Hematopoietic multipotent progenitor cell treated with erythropoietin and hydrocortisone succinate and interleukin-3 and kit ligand, for 15 days (in vitro differentiated cells): ENCODE results near the gene KIF6.

Experiments used
- DNase-seq: peaks from one replicate; pipeline ENCODE4 v3.0.0-alpha.2; 2015; ENCODE audit warnings: low spot score

The KIF6 gene

DNA sequence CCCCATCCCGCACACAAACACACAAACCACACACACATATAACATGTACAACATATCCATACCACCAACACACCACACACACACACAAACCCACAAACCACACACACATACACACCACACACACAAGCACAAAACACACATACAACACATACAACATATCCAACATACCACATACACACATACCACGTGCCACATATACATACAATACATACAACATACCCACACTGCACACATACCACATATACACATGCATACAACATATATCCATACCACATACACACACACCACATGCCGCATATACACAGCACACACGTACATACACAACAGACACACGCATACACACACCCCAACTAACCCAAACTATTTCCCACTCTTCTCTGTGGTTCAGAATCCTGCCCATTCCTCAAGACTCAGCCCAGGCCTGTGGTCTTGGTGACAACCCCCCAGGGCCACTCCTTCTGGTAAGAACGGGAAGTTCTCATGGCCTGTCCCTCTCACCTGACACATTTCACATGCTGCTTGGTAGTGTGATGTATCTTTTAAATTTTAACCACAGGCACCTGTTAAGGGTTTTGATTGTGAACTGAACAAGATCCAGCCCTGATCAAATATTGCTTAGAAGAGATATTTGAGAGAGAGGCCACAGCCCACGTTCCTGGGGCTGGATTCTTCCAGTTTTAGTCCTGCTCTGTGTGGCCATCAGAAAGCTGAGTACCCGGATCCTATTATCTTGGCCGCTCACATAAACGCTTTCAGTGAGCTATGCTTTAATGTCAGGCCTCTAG is 346.8 kb downstream of the KIF6 start:
- no peak for DNase-seq

DNA sequence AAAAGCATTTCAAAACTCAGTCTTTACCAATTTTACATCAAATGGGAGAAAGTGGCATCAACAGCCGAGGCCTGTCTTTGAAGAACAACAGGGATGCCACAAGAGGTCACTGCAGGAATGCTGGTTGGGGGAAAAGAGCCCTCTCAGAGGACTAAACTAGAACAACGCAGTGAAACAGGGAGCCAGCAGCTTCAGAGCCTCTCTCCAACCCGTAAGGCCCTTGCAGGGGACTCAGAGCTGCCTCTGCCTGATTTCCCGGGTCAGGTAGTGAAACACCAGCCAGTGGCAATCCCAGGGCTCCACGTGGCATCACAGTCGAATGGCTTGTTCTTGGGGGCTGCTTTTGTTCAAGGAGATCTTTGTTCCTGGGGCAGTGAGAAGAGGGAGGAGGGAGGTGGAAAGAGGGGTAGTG is 347.7 kb downstream of the KIF6 start:
- no peak for DNase-seq

DNA sequence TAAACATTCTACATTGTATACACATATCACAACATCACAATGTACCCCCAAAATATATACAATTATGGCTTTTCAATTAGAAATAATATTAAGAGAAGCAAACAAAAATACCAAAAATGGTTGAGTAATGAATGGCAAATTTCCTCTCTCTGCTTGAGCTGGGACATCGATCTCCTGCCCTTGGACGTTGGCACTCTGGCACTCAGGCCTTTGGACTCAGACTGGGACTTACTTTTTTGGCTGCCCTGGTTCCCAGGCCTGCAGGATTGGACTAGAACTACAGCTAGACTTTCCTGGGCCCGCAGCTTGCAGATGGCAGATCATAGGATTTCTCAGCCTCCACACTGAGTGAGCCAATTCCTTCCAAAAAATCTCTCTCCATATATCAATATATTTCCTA is 349.8 kb downstream of the KIF6 start:
- DNase-seq: no peak

DNA sequence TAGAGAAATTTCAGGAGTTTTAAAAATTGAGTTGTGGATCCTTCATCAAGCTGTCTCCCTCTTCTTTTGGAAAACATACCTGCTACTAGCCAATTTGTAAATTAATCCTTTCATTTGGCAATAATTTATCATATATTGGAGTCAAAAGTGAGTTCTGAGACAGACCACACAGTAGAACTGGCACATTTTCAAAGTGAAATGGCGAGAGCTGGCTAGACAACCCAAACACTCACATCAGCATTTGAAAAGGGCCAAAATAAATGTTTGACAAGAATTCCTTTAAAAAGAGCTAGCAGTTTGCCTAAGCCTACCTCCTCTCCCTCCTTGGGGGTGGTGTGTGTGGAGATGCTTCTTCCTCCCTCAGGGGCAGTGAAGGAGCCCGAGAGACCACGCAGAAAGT is 354.8 kb downstream of the KIF6 start:
- DNase-seq: no peak

DNA sequence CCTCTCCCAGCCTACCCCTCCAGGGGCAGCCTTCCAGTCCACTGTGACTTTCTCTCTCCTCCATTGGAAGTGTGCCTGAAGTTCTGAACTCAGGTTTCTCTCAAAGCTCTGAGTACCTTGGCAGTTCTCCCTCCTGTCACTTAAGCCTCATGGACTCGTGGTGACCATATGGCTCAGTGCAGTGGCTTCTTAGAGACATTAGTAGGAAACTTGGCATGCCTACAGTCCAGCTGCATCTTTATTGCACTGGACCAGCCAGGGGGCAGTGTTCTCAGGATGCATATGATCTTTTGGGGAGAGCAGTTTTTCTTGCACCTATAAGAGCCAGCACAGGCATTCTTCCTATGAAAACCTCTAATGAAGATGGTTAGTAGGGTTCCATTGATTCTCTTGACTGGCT is 355.2 kb downstream of the KIF6 start:
- no peak for DNase-seq

DNA sequence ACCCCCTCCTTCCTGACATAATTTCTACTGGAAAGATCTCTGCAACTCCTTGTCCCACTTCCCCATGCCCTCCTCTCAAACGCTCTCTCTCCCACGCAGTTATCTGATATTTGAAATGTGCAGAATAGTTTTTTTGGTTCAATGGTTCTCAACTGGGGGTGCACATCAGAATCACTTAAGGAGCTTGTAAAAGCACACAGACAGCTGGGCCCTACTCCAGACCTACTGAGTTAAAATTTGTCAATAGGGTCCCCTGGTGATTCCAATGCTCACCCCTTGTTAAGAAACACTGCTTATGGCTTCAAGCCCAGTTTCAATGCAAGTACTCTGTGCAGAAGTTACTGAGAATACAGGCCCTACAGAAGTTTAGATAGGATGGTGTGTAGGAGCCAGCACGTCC is 357.5 kb downstream of the KIF6 start:
- DNase-seq: no peak

DNA sequence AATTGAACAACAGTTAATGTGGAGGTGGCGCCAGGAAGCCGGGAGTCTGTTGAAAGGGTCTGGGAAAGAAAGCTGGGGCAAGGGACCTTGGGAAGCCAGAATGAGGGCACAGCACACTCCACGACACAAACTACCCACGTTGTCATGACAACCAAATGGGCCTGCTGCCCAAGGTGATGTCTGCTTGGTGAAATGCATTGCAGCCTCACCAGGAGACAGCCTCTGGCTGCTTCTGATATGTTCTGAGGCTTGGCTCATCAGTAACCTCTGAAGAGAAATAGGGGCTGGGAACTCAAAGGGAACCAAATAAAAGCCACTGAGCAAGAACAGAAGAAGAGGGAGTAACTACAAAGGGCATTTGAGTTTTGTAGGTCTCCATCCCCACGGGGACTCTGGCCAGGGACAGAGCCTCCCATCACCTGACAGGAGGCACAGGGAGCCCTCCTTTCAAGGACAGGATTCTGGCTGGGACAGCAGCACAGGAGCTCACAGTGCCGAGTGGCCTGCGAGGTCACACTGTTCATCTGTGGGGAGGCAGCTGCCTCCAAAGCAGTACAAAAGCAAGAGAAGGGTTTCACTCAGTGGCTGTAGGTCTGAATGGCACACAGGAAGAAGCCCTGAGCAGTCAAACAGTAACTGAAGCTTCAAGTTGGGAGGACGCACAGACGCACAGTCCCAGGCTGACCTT is 358.1 kb downstream of the KIF6 start:
- no peak for DNase-seq

DNA sequence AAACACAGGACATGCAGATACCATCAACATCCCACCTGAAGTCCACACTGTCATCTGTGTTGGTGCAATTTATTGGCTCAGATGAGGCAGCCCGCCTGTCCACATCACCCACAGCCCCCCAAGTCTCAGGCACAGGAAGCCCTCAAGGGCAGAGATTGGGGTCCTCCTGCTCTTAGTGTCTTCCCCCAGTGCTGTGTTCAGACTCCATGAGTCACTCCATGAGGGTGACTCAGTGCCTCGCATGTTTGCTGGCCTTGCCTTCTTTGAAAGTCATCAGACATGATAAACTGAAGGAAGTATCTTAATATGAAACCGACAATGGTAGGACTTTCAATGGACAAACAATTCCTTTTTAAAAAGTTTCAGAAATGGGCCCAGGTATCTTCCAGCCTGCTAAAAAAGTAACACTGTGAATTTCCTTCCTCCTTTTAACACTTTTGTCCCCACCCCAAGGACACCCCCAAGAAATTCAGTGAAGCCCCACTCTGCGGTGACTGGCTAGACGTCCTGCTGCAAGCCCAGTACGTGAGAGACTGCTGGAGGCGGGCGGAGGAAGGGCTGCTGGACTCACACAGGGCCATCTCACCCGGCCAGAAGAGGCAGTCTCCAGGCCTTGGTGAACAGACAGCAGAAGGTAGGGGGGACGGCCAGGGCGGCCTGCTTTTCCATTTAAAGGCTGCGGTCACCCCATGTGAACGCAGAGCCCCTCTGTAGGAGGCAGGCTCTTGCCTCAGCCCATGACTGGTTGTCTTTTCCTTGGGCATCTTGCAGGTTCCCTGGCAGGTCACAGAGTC is 359.7 kb downstream of the KIF6 start:
- DNase-seq: no peak

DNA sequence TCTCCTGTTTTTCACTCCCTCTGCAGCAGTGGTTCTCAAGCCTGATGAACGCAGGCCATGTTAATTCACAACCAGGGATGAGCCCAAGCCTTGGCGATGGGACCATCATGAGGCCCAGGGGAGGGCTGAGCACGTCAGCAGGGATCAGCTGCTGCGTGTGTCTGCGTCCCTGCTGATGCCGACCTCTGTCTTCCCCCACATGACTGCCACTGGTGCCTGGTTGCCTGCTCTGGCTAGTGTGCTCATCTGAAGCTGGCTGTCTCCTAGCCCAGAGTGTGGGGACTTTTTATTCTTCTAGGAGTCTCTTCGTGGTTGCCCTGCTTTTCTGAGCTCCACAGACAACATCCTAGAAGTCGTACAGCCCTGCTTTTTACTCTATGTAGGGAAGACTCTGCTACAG is 361.9 kb downstream of the KIF6 start:
- DNase-seq: no peak

DNA sequence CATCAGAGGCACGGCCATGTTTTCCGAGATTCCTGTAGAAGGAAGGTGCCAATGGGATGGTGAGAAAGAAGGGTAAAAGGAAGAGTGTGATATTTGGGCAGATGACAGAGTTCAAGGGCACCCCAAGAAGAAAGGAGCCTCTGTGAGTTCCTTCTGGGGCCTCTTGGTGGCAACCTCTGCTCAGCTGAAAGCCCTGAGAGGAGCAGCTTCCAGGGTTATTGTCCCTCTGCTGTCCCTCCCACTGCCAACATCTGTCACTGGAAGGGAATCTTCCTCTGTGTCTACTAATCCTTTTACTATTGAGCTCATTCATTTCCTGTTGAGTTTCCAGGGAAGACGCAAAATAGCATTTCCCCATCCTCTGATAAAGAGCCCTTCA is 362.7 kb downstream of the KIF6 start:
- no peak for DNase-seq

DNA sequence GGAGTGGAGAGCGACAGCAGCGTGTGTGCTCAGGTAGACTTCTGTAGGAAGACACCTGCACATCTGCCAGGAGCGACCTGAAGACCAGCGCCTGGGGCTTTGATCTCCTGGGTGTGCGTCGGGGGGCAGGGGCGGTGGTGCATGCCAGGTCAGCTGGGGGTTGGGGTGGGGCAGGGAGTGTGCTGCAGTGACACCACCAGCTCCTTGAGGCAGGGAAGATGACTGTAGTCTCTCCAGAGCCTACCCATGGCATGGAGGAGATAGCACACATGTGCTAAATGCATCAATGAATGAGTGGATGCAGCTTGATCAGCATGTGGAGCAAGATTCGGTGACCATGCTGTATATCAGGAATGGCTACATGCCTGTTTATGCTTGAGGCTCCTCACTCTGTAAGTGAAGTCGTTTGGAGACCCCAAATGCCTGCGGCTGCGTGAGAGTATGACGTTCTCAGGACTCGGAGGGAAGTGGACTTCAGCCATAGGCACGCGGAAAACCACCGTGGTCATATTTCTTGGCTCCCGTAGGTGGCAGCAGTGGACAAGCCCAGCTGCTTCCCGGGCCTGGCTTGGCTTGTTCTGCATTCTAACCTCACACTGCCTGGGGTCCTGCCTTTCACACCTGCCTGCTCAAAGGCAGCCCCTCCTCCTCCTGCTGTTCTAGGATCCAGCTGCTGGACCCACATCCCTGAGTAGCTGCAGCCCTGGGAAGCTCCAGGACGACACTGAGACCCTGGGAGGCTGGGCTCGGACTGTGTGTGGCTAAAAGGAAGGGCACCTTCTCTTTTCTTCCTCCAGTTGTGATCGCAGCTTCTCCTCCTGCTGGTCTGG is 363.3 kb downstream of the KIF6 start:
- peak; percentile 21 for DNase-seq

DNA sequence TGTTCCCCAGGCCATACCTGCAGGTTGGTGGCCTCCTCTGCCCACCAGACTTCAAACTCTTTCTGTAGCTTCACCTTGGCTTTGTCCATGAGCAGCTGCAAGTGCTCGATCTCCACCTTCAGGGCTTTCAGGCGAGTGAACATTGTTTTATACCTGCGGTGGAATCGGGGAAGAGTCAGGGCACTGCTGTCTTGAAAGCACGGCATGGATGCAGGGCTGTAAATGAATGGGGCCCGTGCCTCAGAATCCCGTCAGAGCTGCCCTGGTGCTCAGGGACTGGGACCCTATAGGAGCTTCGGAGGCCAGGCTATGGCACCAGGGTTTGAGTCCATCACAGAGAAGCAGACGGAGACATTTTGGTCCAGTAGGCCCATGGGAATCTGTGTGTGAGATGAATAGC is 364.8 kb downstream of the KIF6 start:
- no peak for DNase-seq

DNA sequence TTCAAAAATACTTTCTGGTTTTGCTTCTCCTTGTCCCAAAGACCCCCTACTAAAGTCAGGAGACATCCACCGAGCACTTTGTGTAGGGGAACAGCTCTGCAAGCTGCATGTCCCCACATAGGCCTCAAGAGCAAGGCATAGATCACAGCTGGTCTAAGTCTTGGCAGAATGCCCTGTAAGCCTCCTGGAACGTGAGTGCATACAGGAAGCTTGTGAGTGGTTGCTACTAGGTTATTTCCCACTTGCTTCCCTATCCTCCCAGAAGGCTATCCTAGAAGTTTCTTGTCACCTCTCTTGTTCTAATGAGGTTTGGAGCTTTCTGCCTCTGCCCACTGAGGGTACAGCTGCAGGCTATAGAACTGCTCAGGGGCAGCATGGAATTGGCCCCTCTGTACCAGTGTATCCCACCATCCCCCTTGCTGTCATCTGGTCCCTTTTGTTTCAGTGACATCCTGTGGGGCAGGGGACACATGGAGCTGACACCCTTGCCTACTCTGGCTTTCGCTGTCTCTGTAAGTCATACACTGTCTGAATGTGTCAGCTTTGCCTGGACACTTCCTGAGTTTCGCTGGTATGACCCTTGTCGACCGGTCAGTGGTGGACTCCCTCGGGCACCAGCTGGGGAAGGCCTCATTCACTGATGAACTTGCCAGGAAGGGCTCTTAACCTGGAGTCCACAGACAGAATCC is 367.1 kb downstream of the KIF6 start:
- DNase-seq: no peak

DNA sequence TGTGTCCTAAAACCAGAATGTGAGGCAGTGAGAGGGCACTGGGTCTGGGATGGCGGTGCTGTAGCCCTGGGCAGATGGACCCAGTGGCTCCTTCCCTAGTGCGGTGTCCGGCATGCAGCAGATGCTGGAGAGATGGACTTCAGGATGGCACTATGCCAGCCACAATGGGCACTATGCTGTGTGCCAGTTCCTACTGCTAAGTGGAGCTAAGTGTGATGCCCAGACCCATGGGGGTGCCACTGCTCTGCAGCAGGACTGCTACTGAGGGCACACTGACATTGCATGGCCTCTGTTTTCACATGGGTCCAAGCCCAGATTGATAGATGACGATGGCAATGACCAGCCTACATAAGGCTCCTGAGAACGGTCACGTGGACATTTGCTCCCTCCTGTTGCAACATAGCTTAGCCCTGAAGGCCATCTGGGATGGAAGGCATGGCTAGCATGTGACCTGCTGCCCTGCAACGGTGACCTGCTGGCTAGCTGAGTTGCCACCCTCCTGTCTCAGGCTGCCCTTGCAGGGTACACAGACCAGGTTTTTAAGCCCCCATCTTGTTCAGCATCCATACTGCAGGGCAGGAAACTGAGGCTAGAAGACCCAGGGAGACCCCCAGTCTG is 371.4 kb downstream of the KIF6 start:
- no peak for DNase-seq

DNA sequence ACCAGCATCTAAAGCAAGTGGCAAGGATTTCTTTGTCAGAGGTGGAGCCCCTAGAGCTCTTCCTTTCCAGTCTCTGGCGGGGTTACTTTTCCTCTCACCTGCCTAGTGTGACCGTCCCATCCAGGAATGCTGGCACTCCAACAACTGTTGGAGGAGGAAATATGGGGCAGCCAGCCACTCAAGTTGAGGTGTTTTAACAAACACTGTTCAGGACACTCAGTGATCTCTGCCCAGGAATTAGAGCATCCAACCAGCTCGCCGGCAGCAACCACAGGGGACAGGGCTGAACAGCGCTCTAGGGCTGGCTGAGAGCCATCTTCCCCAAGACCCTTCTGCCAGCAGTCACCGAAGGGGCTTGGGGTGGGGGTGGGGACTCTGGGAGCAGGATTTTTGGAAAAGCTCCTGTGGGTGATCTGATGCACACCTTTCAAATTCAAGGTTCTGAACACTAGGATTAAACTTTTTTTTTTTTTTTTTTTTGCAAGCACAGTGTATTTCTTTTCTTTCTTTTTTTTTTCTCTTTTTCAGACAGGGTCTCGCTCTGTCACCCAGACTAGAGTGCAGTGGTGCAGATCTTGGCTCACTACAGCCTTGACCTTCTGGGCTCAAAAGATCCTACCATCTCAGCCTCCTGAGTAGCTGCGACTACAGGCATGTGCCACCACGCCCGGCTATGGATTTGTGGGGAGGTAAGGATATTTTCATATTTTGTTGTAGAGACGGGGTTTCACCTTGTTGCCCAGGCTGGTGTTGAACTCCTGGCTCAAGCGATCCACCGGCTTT is 374.3 kb downstream of the KIF6 start:
- no peak for DNase-seq

DNA sequence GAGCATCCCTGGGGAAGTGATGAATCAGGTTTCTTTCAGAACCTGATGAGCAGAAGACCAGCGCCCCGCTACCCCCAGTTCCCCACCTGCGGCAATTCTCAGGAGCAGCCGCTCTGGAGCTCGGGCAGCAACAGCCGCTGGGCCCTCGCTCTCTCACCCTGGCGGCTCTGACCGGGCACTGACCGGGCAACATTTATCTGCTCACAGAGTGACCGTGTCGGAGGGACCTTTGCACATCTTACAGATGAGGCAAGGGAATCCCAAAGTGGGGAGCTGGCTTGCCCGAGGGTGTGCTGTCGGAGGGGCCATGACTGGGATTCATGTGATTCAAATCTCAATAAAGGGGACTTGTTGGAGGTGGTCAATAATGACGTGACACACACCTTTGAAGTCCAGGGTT is 376.5 kb downstream of the KIF6 start:
- no peak for DNase-seq

DNA sequence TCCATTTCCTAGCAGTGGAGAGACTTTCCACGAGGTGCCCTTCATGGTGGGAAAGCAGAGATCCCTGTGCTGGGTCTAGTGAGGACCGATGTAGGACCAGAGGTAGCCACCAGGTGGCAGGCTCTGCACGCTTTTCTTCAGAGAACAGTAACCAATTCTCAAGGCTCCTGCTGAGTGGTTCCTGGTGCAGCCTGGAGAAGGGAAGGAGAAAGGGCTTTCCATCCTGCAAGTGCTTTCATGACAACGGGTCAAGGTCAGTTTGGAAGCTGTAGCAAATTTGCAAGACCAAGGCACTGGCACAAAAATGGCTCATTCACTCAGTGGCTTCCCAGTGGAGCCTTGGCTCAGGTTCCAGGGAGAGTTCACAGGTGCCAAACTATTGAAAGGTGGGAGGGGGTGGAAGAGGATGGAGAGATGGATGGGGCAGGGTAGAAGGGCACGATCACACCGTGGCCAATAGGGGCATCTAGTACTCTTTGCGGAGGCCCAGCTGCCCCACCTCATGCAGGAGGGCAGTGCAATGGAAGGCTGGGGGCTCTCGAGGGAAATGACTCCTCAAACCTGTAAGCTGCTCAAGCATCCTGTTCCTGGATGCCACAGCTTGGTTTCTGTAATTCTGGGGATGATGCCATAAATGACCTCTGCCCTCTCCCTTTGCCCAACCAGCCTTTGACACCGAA is 377.2 kb downstream of the KIF6 start:
- DNase-seq: peak; percentile 44

DNA sequence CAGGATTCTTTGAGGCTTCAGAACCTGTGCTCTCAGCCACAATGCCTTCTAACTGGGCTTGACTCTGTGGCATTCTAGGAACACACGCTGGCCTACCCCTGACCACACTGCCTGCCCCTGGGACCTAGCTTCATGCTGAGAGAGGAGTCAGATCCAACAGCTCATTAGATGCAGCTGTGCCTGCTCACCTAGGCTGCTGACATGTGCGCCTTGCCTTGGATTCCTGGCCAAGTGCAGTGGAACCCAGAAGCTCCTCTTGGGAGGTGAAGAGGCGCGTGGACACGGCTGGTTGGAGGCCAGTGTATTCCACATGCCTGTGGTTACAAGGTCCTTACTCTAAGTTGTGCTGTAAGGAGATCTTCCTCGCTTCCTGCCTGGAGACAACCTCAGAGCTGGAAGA is 378.0 kb downstream of the KIF6 start:
- no peak for DNase-seq

DNA sequence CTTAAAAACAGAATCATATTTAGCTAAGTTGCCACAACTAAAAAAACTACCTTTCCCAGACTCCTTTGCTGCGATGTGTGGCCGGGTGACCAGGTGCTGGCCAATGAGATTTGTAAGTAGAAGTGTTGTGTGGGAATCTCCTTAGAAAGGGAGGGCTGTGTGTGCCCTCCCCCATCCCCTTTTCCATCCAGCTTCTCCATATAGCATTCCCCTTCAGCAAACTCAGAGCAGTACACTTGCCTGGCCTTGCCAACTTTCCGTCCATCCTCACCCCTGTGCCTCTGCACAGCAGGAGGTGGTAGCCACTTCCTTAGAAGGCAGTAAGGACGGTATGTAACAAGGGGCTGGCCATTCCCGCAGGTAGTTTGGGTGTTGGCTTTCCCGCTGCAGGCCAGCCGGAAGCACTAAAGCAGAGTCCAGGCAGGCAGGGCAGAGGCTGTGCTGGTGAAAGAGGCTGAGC is 380.4 kb downstream of the KIF6 start:
- no peak for DNase-seq
